Activated T-cell treated with anti-CD3 and anti-CD28 coated beads, Interleukin-2, amount 50 U/mL, for 4 hours (primary cell): ENCODE data around the gene RASA2. TPM values are rescaled to one million over a fixed set of nuclear protein-coding genes. Genes with fewer than 3 reads are reported as not detected.
"Not testable (repeated sequence)": the region's sequence is repeated elsewhere in the genome, so short reads cannot be mapped to it uniquely, and the experiment has no call there.

ENCODE experiments used
- ATAC-seq, 2 donors: fragments of 200-7000 bp; cut with Tn5 transposase; one replicate each; pipeline ENCODE4 v1.10.0; 2021
- DNase-seq: peaks from one replicate; pipeline ENCODE4 v3.0.0-alpha.2; 2020
- H3K27me3 Mint-ChIP-seq: one replicate; pipeline ENCODE4 v1.8.0; 2021; ENCODE audit warnings: low read depth, mixed read lengths
- H3K36me3 Mint-ChIP-seq: one replicate; pipeline ENCODE4 v1.8.0; 2022; ENCODE audit warnings: mixed read lengths; ENCODE audit not compliant: insufficient read depth
- H3K4me1 Mint-ChIP-seq: one replicate; pipeline ENCODE4 v1.8.0; 2021; ENCODE audit warnings: low read depth, mixed read lengths
- H3K4me3 Mint-ChIP-seq: one replicate; pipeline ENCODE4 v1.8.0; 2021; ENCODE audit warnings: mild to moderate bottlenecking, moderate library complexity, mixed read lengths
- H3K9me3 Mint-ChIP-seq: one replicate; pipeline ENCODE4 v1.8.0; 2021; ENCODE audit warnings: mixed read lengths
- total RNA-seq, 3 donors: library from RNA; stranded (reverse); gene quantifications; one replicate each; pipeline ENCODE4 v1.2.1, GENCODE V29; 2021

The RASA2 gene
- total RNA-seq, 3 donors from 2014 or later: 31.0 to 37.0 (median 32.4) TPM

DNA sequence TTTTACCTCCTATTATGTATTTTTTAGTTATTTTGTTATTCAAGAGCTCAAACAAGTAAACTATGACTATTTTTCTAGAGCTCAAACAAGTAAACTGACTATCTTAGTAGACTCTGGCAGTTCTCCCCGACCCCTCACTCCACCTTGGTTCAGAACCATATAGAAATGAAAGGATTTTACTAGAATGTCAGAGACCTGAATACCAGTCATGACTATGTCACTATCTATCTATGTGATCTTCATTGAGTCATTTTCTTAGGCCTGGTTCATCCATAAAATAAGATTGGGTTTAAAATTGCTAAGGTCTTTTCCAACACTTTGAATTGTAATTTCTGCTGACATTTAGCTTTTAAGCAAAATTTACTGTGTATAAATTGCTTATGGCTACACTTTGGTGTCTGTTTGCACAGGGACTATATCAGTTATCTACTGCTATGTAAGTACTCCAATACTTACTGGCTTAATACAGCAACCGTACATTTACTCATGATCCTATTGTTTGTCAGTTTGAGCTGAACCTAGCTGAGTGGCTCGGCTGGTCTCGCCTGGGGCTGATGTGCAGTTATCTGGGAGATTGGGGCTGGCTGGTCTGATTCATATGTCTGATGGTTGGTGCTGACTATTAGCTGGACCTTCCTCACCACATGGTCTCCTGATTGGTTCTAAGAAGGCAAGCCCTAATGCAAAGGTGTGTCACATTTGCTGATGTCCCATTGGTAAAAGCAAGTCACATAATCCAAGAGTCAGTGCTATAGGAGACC is 37.0 kb downstream of the RASA2 start:
- DNase-seq: no peak
- peaks cover 30% of the 10 kb centered on the region for H3K36me3 Mint-ChIP-seq
- peaks cover 74% of the 10 kb centered on the region for H3K4me1 Mint-ChIP-seq
- no peak overlapping the region for H3K4me3 Mint-ChIP-seq
- H3K9me3 Mint-ChIP-seq: no peaks in the 10 kb centered on the region
- ATAC-seq: peak; percentile 57 to 65
- H3K27me3 Mint-ChIP-seq: no peaks in the 10 kb centered on the region

- Mint-ChIP-seq H3K4me3 (no peak overlapping the region), H3K36me3 (peaks cover 23% of the 10 kb centered on the region), H3K9me3 (no peaks in the 10 kb centered on the region), H3K27me3 (no peaks in the 10 kb centered on the region), H3K4me1 (peaks cover 75% of the 10 kb centered on the region)
- ATAC-seq: no peak
- no peak for DNase-seq
These were observed 38.2 kb downstream of the RASA2 start for GRCh38 chr3:141524988-141525387.

DNA sequence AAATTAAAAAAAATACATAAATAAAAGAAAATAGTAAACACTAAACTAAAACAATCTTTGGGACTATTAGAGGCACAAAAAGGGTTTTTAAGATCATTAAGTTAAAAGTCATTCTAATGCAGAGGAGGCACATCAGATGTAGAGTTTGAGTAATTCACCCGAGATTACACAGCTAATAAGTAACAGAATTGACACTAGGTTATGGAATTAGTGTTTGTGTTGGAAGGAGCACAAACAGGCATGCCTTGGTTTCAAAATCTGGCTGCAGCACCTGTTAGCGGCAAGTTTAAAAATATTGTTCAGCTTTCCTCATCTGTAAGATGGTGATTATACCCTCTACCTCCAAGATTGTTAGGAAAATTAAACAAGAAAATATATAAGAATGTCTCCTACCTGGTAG is 39.0 kb downstream of the RASA2 start:
- H3K4me3 Mint-ChIP-seq: no peak overlapping the region
- DNase-seq: no peak
- ATAC-seq: no peak
- peaks cover 77% of the 10 kb centered on the region for H3K4me1 Mint-ChIP-seq
- no peaks in the 10 kb centered on the region for H3K9me3 Mint-ChIP-seq
- peaks cover 18% of the 10 kb centered on the region for H3K36me3 Mint-ChIP-seq
- no peaks in the 10 kb centered on the region for H3K27me3 Mint-ChIP-seq

GRCh38 chr3:141526709-141527108 is 39.9 kb downstream of the RASA2 start:
- H3K36me3 Mint-ChIP-seq: peaks cover 16% of the 10 kb centered on the region
- ATAC-seq: peak; percentile 36 to 60
- peaks cover 76% of the 10 kb centered on the region for H3K4me1 Mint-ChIP-seq
- no peaks in the 10 kb centered on the region for H3K27me3 Mint-ChIP-seq
- DNase-seq: no peak
- no peaks in the 10 kb centered on the region for H3K9me3 Mint-ChIP-seq
- no peak overlapping the region for H3K4me3 Mint-ChIP-seq

DNA sequence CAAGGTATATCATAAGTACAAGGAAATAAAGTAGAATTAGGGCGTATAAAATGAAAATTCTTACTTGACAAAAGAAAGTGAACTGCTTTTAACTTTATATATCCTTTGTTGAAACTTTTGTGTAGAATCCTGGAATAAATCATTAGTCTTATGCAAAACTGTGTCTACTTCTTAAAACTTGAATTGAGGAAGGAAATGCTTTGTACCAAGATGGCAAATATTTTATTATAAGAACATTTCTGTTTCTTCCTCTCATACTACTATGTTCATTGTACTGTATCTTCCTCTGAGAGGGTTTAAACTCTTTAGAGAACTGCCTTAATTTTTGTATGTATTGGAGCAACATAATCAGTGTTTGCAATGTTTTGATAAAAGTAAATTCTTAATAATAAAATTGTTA is 42.0 kb downstream of the RASA2 start:
- Mint-ChIP-seq H3K4me1 (peaks cover 82% of the 10 kb centered on the region), H3K4me3 (no peak overlapping the region)

GRCh38 chr3:141529256-141529655 is 42.4 kb downstream of the RASA2 start:
- Mint-ChIP-seq H3K36me3 (peaks cover 20% of the 10 kb centered on the region), H3K27me3 (no peaks in the 10 kb centered on the region), H3K9me3 (no peaks in the 10 kb centered on the region), H3K4me1 (peaks cover 80% of the 10 kb centered on the region), H3K4me3 (no peak overlapping the region)
- DNase-seq: no peak
- no peak for ATAC-seq

More for the DNA sequence above, 42.0 kb downstream of the RASA2 start:
- DNase-seq (no peak), ATAC-seq (no peak)
- Mint-ChIP-seq H3K27me3 (no peaks in the 10 kb centered on the region), H3K36me3 (peaks cover 19% of the 10 kb centered on the region), H3K9me3 (no peaks in the 10 kb centered on the region)

DNA sequence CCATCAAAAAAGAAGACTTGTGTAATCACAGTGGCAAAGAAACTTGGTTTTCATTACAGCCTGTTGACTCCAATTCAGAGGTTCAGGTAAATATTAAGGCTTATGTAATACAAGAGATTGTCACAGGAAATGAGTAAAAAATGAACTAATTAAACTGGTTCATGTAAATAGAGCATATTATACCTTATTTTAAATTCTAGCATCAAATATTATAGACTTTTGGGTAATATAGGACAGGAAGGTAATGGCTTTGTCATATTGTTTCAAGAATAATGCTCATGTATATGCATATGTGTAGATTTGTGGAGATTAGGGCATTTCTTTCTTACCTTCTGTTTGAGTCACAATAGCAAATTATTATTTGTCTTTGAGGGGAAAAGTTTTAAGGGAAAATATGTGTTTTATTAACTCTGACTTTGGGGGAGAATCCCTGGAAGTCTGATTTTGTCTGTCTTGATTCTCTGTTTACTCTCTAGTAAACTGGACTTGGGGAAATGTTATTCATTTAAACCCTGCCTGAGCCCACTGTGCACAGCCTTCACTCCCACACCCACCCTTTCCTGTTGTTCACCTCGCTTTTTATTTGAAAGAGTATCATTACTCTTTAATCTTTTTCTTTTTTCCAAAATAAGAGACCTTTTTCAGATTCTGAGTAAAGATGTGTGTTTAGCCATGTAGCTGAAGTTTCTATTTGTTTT is 43.0 kb downstream of the RASA2 start:
- peaks cover 74% of the 10 kb centered on the region for H3K4me1 Mint-ChIP-seq
- ATAC-seq (peak; percentile 59 to 68), DNase-seq (peak; percentile 15)
- peaks cover 18% of the 10 kb centered on the region for H3K36me3 Mint-ChIP-seq
- H3K4me3 Mint-ChIP-seq: peak overlapping the region; percentile 60
- H3K9me3 Mint-ChIP-seq: no peaks in the 10 kb centered on the region
- no peaks in the 10 kb centered on the region for H3K27me3 Mint-ChIP-seq

DNA sequence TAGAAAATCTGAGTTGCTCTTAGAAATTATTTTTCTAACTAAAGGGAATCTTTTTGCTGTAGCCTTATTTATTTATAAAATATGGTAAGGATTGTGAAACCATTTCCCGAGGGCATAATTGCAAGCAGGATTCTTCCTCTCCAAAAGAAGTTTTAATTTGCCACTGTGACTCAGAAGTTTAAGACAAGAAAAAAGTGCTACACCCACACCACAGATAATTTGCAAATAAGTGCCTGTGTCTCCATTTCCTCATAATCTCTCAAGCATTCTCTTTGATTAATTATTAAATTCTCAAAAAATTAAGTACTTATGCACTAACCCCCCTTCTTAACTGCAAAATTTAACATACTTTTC is 43.6 kb downstream of the RASA2 start:
- Mint-ChIP-seq H3K36me3 (peaks cover 18% of the 10 kb centered on the region), H3K9me3 (peaks cover 2% of the 10 kb centered on the region), H3K27me3 (no peaks in the 10 kb centered on the region), H3K4me1 (peaks cover 70% of the 10 kb centered on the region), H3K4me3 (peak overlapping the region; percentile 60)
- DNase-seq (no peak), ATAC-seq (peak in 1 of 2 donors; percentile 19)

DNA sequence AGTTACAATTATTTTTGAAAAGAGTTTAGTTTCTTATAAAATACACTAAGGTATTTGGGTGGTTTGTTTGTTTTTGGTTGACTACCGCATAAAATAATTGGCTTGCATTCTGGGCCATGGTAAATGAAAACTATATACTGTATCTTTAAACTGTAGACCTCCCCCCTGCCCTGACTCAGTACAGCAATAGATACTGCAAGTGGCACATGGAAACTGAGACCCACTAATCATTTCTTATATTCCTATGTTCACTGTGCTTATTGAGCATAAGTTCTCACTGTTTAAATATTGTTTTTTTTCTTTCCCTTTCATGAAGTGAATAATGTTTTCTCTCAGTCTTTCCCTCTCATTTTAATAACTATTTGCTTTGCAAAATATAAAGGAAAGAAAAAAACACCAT is 45.8 kb downstream of the RASA2 start:
- Mint-ChIP-seq H3K4me1 (peaks cover 59% of the 10 kb centered on the region), H3K4me3 (no peak overlapping the region)

GRCh38 chr3:141536017-141536416 is 49.2 kb downstream of the RASA2 start:
- DNase-seq, ATAC-seq, H3K27me3 Mint-ChIP-seq, H3K4me3 Mint-ChIP-seq, H3K9me3 Mint-ChIP-seq: not testable (repeated sequence)
- peaks cover 50% of the 10 kb centered on the region for H3K4me1 Mint-ChIP-seq
- peaks cover 35% of the 10 kb centered on the region for H3K36me3 Mint-ChIP-seq

More for the DNA sequence above, 45.8 kb downstream of the RASA2 start:
- ATAC-seq: peak; percentile 84 to 89
- Mint-ChIP-seq H3K27me3 (no peaks in the 10 kb centered on the region), H3K36me3 (peaks cover 34% of the 10 kb centered on the region), H3K9me3 (peaks cover 4% of the 10 kb centered on the region)
- DNase-seq: no peak

DNA sequence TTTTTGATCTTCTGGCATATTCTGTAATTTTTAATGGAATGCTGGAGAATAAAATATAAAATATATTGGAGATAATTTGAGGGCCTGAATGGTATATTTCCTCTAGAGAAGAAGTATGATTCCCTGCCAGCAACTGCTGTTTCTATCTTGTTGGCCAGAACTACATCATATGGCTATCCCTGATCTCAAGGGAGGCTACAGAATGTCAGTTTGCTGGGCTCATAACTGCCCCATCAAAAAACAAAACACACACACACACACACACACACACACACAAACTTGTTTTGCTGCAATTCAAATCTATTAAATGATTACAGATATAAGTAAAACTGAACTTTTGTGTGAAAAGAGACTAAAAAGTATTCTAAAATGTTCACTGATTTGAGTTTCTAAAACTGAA is 51.0 kb downstream of the RASA2 start:
- DNase-seq (no peak), ATAC-seq (no peak)
- H3K4me1 Mint-ChIP-seq: peaks cover 53% of the 10 kb centered on the region
- peaks cover 4% of the 10 kb centered on the region for H3K9me3 Mint-ChIP-seq
- peaks cover 42% of the 10 kb centered on the region for H3K36me3 Mint-ChIP-seq
- no peaks in the 10 kb centered on the region for H3K27me3 Mint-ChIP-seq
- no peak overlapping the region for H3K4me3 Mint-ChIP-seq

- H3K4me3 Mint-ChIP-seq: no peak overlapping the region
- peaks cover 50% of the 10 kb centered on the region for H3K4me1 Mint-ChIP-seq
- DNase-seq (no peak), ATAC-seq (no peak)
- H3K36me3 Mint-ChIP-seq: peaks cover 43% of the 10 kb centered on the region
- peaks cover 10% of the 10 kb centered on the region for H3K9me3 Mint-ChIP-seq
- no peaks in the 10 kb centered on the region for H3K27me3 Mint-ChIP-seq
These were observed 51.9 kb downstream of the RASA2 start for GRCh38 chr3:141538568-141539240.

DNA sequence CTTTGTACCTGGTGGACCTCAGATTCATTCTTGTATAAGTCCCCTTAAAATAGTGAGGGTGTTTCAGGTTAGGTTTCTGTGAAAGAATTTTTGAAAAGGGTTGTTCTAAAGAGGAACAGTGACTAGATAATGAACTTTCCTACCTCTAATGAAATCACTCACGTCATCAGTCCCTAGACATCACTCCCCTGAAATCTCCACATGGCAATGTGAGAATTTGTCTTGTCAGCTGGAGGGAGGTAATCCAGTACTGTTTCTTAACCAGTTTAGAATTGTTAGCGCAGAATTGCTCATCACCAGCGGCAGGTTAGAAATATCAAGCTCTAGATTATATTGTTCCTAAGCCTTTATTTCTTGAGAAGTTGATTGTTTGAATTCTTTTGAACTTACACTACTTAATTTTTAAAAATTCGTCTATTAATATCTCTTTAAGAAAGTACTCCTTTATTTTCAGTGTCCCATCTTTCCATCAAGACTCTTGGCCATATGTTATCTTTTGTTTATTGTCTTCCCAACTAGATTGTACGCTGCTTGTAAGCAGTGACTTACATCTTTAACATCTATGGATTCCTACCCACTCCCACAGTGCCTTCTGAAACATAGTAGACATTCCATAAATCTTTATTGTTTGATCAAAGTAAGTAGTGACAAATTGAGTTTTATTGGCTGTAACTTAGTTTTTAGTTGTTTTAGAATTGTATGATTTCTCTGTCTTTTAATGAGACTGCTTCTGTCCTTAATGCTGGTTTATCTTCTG is 52.8 kb downstream of the RASA2 start:
- no peak overlapping the region for H3K4me3 Mint-ChIP-seq
- ATAC-seq (no peak), DNase-seq (no peak)
- H3K4me1 Mint-ChIP-seq: peaks cover 52% of the 10 kb centered on the region
- H3K9me3 Mint-ChIP-seq: peaks cover 15% of the 10 kb centered on the region
- peaks cover 46% of the 10 kb centered on the region for H3K36me3 Mint-ChIP-seq
- H3K27me3 Mint-ChIP-seq: no peaks in the 10 kb centered on the region

DNA sequence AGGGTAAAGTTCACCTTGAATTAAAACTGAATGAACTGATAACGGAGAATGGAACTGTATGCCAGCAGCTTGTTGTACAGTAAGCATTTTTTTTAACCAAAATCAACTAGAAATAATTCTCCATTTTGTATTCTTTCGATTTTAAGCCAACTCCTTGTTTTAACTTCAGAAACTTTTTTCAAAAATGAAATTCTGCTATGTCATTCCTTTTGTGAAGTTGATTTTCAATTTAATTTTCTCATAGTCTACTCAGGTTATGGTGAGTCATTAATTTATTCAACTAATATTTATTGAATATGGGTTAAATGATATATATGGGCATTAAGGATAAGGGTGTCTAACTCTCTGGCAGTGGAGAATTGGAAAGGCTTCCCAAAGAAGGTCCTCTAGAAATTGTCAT is 53.7 kb downstream of the RASA2 start:
- H3K4me3 Mint-ChIP-seq: no peak overlapping the region
- no peaks in the 10 kb centered on the region for H3K27me3 Mint-ChIP-seq
- DNase-seq (no peak), ATAC-seq (no peak)
- peaks cover 48% of the 10 kb centered on the region for H3K36me3 Mint-ChIP-seq
- H3K4me1 Mint-ChIP-seq: peaks cover 57% of the 10 kb centered on the region
- peaks cover 13% of the 10 kb centered on the region for H3K9me3 Mint-ChIP-seq
